ENCODE measurements around the gene ID4.

Gene ID4, protein sequence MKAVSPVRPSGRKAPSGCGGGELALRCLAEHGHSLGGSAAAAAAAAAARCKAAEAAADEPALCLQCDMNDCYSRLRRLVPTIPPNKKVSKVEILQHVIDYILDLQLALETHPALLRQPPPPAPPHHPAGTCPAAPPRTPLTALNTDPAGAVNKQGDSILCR

DNA sequence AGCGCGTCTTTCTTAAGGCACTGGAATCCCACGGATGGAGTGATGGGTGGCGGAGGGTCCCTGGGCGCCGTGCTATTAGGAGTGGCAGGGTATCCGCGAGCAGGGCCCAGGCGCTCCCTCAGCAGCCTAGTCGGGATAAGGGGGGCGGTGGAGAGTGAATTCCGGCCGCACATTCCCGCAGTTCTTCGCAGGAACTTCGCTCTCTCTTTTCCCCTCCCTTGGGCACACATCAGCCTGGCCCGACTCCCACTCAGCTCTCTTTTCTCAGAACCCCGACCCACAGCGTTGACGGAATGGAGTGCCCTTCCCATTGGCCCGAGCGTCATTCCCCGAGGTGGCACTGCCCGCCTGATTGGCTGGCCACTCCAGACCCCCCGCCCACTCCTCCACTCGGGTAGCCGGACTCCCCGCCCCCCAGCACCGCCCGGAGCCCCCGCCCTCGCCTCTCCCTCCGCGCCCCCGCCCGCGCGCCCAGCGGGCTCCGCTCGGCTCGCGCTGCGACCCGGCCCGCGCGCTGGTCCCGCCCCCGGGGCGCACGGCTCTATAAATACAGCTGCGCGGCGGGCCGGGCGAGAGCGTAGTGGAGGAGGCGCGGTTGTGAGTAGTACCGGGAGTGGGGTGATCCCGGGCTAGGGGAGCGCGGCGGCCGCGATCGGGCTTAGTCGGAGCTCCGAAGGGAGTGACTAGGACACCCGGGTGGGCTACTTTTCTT, at the start of gene ID4:
ID4 (plus strand) TSS at position 572 of the 712 bp plus-strand sequence. CDS start 385 bp downstream, outside the sequence.
- peak; percentile 65 to 76 for DNase-seq

DNA sequence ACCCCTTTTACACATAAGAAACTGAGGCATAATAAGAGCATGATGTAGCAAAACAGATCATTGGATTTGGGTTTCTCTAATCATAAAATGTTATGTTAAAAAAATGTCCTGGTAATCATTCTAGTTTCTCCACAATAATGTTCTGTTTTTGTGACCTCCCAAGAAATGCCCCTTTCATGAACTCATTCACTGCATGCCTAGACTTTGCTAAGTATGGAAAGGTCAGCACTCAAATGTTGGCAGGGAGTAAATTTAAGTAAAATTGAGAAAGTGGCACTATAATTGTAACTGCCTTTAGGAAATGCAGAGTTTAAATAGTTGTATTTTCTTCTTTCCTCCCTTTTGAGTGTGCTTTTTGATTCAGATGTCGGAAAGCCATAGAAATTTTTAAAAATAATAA, 48.5 kb upstream of the ID4 start:
- no peak for DNase-seq

DNA sequence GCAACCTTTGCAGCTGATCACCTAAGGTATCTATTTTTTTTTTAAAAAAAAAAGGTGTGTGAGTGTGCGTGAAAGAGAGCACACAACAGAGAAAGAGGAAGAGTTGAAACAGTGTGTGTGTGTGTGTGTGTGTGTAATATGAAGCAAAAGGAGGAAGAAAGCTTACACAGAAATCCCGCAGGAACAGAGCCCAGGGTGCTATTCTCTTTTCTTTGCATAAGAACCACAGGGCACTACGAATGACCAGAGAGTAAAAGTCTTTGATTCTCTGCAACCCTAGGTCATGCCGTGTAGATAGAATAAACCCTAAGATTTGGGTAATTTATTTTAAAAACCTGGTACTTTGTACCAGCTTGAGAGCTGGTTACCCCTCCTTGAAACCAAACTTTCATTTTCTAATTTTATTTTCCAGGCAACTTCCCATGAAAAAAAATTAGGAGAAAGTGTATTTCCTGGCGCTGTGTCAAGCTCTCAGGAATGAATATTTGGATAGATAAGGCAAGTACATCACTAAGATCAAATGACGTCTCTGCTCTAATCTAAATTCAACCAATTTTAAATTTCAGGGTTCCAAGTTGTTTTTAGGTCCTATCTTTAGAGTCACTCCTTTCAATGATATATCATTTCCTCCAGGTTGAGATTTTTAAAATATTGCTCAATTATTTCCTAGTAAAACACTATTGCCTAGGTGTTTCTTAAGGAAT, 47.9 kb upstream of the ID4 start:
- no peak for DNase-seq

DNA sequence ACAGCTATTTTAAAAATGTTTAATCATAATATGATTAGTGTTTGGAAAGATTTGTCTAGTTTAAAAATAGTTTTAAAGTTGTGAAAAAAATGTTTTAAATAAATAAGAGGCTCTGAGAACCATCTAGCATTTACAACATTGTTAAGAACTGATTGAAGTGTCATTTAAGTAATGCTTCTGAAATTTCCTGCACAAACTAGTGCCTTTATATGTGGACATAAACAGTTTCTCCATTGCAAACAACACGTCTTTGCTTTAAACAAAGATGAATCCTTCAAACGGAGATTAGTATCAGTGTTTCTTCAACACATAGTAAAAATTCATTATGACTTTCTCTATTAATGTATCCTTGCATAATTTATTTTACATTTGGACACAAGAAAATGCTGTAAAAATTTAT, 45.9 kb upstream of the ID4 start:
- no peak for DNase-seq

DNA sequence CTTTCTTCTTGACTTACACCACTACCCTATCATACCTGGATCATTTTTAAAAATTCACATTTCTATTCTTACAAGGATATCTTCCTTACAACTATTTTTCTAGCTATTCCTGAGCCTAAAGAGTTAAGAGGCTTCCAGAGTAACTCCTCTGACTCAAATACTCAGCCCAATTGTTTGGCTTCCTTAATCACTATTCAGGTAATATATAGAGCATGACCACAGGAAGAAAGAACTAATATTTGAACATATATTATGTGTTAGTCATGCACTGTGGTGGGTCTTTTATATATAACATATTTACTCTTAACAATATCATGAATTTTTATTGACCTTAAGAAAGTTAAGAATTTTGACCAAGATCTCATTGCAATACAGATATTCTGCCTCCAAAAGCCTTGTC, 42.0 kb upstream of the ID4 start:
- no peak for DNase-seq

DNA sequence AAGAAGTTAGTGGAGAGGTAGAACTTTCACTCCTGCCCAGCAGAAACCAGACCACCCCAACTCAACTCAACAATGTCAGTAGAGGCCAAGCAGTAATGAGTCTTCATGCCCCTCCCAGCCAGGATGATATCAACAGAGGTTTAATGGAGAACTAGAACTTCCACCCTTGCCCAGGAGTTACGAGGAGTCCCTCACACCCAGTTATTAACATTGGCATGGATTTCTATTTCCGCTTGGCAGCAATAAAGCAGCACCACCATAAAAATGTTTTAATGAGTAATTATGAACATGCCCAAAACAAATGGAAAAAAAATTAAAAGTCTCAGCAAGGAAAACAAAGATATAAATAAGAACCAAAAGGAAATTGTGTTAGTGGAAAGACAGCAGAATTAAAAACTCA, 40.7 kb upstream of the ID4 start:
- no peak for DNase-seq

DNA sequence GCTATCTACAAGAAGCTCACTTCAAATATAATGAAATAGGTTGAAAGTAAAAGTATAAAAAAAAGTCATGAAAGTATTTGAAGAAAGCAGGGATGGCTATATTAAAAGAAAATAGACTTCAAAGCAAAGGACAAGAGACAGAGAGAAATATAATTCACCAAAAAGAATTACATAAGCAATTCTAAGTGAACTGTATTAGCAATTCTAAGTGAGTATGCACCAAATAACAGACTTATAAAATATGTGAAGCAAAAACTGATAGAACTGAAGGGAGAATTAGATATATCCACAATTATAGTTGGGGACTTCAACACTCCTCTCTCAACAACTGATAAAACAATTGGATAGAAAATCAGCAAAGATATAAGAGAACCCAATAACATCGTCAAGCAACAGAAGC, 38.8 kb upstream of the ID4 start:
- DNase-seq = no peak

DNA sequence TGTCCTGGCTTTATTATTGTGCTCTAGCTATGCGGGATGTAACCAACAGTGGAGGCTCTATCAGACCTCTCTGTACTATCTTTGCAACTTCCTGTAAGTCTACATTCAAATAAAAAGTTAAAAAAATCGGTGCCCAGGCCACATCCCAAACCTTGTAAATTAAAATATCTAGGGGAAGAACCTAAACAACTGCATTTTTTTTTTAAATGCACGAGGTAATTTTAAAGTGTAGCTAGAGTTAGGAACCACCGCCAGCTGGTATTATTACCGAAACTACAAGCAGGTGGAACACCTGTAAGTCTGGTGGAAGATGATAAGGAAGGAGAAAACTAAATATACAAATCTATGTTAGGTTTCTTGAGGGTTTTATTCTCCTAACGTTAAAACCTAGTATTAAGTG, 34.5 kb upstream of the ID4 start:
- DNase-seq = peak in 1 of 2 experiments; percentile 30

DNA sequence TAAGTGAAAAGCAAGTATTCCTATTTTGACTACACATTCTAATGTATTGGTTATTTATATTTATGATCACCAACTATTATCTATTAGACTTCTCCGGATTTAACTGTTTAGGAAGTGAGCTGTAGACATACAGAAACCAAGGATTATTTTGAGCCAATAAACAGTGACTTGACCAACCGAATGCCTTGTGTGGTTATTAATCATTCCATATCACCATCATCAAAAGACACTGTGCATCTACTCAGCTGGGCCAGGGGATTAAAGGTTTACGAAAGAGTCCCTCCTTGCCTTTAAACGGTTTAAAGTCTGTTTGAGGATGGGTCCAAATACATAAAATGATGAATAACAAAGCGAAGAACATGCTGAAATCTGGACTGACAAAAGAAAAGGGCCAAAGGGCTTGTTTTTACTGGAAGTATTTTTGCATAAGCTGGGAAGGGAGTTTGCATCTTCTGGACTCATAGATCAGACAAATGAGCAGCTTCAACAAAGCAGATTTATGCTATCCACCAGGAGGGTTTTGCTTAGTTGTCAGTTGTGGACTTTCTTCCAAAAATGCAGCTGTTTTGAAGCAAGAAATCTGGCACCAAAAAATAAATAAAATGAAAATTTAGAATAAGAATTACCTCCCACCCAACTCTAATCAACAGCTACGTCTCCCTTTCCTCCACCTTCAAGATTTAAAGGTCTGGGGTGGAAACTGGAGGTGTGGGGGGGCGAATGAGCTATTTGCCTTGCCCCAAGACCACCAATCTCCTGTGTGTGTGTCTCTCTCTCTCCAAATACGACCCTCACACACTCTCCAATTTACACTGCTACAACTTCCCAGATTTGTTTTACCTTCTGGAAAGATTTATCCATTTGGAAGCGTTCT, 33.6 kb upstream of the ID4 start:
- DNase-seq = peak in 1 of 2 experiments; percentile 55

DNA sequence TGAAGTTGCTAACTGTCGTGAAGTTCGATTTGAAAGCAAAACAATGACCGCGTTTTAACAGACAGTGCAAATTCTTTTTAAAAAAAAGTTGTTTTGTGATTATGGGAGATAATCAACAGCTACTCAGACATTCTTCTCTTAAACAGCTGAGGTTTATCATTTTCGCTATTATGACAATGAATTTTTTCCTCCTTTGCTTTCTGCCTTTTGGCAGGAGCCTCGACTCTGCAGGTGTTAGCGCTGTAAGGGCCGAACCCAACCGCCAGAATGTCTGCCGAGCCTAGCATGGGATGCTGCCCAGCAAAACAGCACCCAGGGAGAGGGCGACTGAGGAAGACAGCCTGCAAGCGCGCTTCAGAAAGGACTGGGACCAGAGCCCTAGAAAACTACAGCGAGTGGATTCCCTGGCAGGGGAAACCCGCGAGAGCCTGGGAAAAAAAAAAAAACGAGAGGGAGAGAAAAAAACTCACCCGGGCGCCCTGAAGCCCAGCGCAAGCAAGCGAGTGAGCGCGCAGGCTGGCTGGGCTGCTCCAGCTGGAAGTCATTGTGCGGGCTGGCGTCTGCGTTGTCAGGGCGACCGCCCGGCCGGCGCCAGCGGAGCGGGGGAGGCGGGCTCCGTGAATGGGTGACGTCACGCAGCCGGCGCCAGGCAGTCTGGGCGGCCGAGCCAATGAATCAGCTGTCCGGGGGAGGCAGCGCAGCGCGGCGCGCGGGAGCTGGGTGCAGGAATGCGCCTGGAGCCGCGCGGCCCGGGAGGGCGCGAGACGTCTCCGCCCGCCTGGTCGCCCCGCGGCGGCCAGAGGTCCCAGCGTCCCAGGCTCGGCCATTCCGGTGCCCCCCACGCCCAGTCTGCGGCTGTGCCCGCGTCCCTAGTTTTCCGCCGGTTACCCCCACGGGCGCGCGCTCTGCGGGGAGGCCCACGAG, 32.7 kb upstream of the ID4 start:
- DNase-seq = peak; percentile 87 to 93

DNA sequence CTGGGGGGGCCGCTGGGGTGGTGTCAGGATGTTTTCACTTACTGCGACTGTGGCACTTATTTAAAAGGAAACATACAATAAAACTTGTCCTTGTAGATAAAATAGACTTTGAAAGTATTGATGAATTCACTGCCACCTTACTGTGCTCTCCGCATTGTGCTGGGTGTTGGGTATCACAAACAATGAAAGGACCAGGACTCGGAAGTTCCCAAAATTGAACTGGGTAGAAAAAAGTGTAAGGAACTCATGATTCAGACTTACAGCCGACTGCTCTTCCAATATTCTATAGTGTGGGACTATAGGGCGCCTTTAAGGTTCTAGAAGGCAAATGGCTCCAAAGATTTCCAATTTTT, 32.1 kb upstream of the ID4 start:
- DNase-seq = no peak

DNA sequence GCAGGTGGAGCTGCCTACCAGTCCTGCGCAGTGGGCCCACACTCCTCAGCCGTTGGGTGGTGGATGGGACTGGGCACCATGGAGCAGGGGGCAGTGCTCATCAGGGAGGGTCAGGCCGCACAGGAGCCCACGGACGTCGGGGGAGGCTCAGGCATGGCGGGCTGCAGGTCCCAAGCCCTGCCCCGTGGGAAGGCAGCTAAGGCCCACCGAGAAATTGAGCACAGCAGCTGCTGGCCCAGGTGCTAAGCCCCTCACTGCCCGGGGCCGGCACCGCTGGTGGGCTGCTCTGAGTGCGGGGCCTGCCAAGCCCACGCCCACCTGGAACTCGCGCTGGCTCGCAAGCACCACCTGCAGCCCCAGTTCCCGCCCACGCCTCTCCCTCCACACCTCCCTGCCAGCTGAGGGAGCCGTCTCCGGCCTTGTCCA, 30.2 kb upstream of the ID4 start:
- no peak for DNase-seq

DNA sequence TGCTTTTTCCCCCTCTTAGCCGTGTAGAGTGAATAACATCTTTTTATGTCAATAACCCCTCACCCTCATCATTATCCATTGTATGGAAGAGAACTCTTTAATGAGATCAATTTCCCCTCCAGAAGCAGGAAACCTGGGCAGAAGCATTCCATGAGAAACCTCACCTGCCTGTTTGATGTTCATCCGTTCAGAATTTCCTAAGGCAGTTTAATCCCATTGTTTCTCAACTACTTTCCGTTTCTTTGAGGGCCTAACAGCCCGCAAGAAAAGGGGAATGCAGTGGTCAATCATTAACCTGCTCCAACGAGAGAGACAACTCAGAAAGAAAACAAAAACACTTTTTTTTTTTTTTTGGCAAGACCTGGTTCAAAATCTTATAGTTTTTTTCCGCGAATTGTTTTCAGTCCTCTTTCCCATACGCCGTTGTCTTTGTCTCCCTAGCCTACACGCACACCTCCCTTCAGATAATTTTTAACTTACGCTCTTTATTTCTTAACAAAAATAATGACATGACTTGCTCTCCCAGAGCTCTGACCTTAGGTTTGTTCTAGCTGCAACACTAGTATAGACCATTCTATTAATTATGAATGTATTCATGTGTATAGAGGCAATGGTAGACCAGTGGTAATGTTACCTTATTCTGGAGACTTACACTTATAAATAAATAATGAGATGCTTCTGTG, 25.6 kb upstream of the ID4 start:
- no peak for DNase-seq

DNA sequence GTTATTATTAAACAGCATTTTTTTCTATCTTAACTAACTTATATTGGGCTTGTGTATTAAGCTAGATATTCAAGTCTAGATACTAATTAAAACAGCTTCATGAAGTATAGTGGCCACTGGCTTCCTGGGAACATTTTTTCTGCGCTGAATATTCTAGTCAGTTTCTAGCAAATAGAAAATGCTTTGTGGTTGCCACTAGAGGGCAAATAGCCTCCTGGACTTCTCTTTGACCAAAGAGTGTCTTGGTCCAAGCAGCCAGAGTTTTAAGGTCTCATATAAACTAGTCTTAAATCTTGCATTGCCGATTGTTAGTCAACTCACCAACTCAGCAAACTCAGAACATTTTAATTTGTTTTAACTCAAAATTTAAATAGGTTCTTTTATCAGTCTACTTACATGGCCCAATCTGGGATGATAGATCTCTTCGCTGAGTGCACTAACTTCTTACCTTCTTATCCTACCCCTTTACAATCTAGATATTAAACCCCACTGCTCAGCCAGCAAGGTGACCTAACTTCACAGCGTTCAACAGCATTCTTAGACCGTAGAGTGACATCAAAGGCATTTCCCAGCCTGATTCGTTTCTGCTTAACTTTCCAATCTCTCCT, 24.6 kb upstream of the ID4 start:
- DNase-seq = no peak

DNA sequence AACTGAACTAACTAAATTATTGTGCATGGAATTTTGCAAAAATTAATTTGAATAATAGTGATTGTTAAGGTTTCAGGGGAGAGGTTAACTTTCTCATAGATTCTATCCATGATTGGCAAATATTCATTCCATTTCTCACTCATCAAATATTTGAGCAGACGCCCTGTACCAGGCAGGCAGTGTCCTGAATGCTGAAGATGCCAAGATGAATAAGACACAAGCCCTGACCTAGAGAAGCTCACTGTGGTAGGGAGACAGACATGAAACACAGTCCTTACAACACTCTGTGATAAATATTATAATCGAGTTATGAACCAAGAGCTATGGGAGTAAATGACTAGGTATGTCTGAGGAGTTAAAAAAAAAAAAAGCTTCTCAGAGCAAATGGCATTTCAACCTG, 18.4 kb upstream of the ID4 start:
- DNase-seq = no peak

DNA sequence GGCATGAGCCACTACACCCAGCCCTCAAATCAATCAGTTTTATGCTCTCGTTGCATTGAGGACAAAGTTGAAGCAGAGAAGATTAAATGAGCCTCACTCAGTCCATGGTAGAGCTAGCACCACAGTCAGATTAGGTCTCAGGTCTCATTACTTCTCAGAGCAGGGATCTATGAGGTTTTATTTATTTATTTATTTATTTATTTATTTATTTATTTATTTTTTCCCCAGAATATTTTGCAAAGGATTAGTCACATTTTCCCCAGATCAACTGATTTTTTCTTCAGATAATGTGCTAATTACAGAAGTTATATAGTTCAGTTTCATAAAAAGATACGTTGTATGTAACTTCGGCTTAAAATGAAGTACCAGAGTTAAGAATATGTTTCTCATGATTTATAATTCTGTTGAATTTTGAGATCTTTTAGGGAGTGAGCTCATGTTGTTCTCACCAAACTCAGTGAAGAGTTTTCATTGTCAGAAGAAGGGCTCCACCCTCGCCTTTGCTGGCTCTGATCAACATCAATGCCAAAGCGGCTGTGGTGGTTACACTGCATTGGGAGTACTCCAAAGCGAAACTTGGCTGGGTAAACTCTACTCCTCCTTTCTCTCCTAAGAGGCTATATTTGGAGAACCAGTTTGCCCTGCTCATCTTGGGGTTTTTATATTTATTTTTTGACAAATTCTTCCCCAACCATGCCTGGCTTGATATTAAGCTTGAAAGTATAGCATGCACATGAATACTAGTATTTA, 12.9 kb upstream of the ID4 start:
- DNase-seq = no peak

DNA sequence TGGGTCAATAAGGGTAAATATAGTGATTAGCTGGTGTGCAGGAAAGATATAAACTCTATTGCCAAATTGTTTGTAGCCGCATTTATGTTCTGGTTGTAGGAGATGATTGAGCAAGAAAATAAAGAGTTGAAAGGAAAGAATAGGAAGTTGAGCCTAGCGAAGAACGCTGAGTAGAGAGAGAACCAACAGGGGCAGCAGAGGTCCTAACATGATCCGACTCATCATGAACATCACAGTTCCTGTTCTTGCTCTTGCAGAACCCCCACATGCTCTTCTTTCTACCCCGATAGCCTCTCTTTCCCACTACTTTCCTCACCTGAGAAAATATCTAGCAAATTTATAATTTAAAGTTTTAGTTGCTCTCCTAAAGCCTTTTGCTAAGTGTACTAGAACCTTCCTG, 9.9 kb upstream of the ID4 start:
- no peak for DNase-seq

DNA sequence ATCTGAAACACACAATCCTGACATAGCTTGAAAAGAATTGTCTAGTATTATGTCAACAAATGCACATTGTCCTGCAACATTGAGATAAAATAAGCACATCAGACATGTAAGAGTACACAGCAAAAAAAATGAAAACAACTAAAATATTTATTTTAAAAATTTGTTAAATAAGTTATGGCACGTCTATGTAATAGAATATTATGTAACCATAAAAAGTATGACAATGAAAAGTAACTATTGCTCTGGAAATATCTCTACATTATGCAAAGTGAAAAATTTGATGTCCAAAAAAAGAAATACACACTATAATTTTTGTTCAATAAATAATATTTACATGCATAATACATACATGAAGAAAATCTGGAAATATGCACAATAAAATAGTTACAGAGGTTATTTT, 9.3 kb upstream of the ID4 start:
- DNase-seq = no peak

DNA sequence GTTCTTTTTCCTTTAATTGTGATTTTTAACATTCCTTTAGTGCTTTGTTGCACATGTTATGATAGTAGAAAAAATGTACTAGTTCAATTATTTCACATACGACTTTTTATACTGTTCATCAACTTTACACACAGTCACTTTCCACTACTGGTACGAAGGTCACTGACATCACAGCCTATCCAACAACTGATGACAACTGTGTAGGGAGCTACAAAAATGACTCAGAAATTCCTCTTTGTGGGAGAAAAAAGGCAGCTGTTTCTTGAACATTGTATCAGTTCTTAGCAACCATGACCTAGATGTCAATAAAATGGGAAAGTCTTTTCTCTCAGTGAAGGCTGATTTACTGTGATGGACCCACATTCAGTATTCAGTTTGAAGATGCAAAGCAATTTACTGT, 7.0 kb upstream of the ID4 start:
- no peak for DNase-seq

DNA sequence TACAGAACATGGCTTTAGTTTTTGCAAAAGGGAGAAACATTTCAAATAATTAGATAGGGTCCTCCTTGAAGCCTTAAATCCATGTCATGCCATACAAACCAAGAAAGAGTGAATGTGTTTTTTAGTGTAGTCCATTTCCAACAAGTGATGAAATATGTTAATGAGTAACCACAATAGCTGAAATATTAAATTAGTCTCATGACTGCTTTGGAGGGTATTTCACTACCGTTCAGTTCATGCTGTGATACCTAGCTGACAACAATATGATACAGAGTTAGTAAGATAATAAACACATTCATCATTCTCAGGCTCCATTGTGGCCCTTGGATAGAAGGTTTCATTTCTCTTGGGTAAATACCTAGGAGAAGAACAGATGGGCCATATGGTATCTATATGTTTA, 5.8 kb upstream of the ID4 start:
- no peak for DNase-seq

DNA sequence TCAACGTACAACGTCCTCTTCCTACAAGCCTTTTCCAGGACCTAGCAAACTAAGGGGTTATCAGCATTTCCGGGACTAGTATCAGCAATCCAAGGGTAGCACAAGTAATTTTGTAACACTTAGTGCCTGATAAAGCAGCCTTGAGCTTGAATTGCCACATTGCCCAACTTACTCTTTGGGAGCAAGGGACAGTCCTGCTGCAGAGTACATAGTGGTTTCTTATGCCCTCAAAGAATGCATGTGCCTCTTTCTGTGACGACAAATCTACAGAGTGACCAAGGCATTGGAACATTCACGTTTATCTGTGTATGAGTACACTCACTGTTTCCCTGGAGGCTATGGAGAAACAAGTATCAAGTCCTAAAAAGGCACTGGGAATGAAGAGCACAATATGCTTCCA, 3.2 kb upstream of the ID4 start:
- no peak for DNase-seq
